Adrenal gland (tissue), 12 donors: ENCODE measurements around the gene SKIC2. TPM values are rescaled to one million over a fixed set of nuclear protein-coding genes. Genes with fewer than 3 reads are reported as not detected.

ENCODE experiments used
- DNase-seq, 7 donors: peaks; one replicate each; pipeline ENCODE4 v3.0.0-alpha.2; 2019 to 2020
- H3K27ac ChIP-seq, 5 donors: fragments of 200-600 bp; sonication (generic) in 4 of 5; 1 replicate in 3 of 5; 2 replicates in 2 of 5; pipeline versions ENCODE4 v1.5.1 to v1.8.0; 2016 to 2020; ENCODE audit warnings: mild to moderate bottlenecking in 1 of 5
- H3K27me3 ChIP-seq: fragments of 200-600 bp; 2 replicates; pipeline ENCODE4 v1.8.0; 2021
- H3K36me3 ChIP-seq, 2 donors: fragments of 200-600 bp; replicated peaks in 1 of 2; 1 replicate in 1 of 2; 2 replicates in 1 of 2; pipeline versions ENCODE4 v1.5.1 to v1.8.0; 2018 to 2022
- H3K4me1 ChIP-seq, 2 donors: fragments of 200-600 bp; replicated peaks in 1 of 2; 1 replicate in 1 of 2; 2 replicates in 1 of 2; pipeline versions ENCODE4 v1.5.1 to v1.8.0; 2018 to 2021
- H3K4me3 ChIP-seq, 4 donors: fragments of 200-600 bp; sonication (generic) in 3 of 4; one replicate each; pipeline ENCODE4 v1.5.1; 2016 to 2018
- H3K9me3 ChIP-seq, 3 donors: fragments of 200-600 bp; sonication (generic) in 1 of 3; replicated peaks in 1 of 3; 1 replicate in 2 of 3; 2 replicates in 1 of 3; pipeline versions ENCODE4 v1.5.1 to v1.8.0; 2016 to 2021
- POLR2A ChIP-seq, 2 donors: fragments of 450-650 bp; IDR thresholded peaks; one replicate each; pipeline ENCODE4 v1.6.1; 2017; ENCODE audit warnings: antibody characterized with exemption in 2 of 2, mild to moderate bottlenecking in 2 of 2, moderate library complexity in 1 of 2
- WGBS, 4 donors: extraction: QIAGEN DNeasy Blood & Tissue Kit in 2 of 4; methylation state at CpG; one replicate each; pipeline versions ENCODE4 v1.1.5 to v1.1.7; 2013 to 2017; 5-methylcytosine and 5-hydroxymethylcytosine counted together
- intact Hi-C, 2 donors: fragments of 100-400 bp; cut with DNase I; formaldehyde crosslinking; loops; one replicate each; pipeline versions ENCODE4 v1.14.1 to v1.15.0; 2022 to 2023
- polyA plus RNA-seq, 3 donors: library from polyadenylated mRNA; stranded (reverse); fragments of 200-250 nt in 2 of 3; fragments of 350-450 nt in 1 of 3; fragmentation: Illumina TruSeq in 1 of 3; extraction: RNeasy Lipid Tissue Mini Kit (QIAGEN cat#74804) in 1 of 3; gene quantifications; one replicate each; pipeline ENCODE4 v1.2.3, GENCODE V29; 2013 to 2014
- total RNA-seq, 9 donors: library from RNA; depleted of rRNA in 4 of 9; stranded (reverse); fragments of >200 nt in 4 of 9; fragments of 120-200 nt in 1 of 9; fragmentation: NEBNext Ultra II Directional in 1 of 9; extraction: Animal tissue kit (Norgen Biotek cat#: 25700) in 1 of 9; gene quantifications; one replicate each; pipeline versions ENCODE4 v1.1.0 to v1.2.4, GENCODE V29; 2013 to 2023
- TF ChIP-seq, protein P1 (sequence below), 6 experiments: fragments of 450-650 bp in 4 of 6; fragments of 200-600 bp in 2 of 6; sonication (generic) in 1 of 6; IDR thresholded peaks; 1 replicate in 5 of 6; 2 replicates in 1 of 6; pipeline versions ENCODE4 v1.5.1 to v1.8.0; 2016 to 2021; ENCODE audit warnings: antibody characterized with exemption in 6 of 6, mild to moderate bottlenecking in 2 of 6, moderate library complexity in 1 of 6
- donor health status: healthy with polysubstance abuse.
- donor health status: Bipolar disorder and iron deficiency.
- donor health status: DM: yes; HTN: yes; CAD: no.
- donor health status: DM: no; HTN: no; CAD: no.
- donor health status: DM: no; HTN: no; CAD: no.
- donor health status: DM: yes; HTN: yes; CAD: no.

Gene SKIC2
- total and polyA plus RNA-seq, 12 donors: 29.9 to 330 (median 90.7) TPM

GRCh38 chr6:31968326-31968725 lies 9.4 kb downstream of the SKIC2 start:
- no peaks in the 10 kb centered on the region for H3K9me3 ChIP-seq
- WGBS, 4 donors: 83 to 97% (median 90%) methylated on average over 6 to 11 of the region's 11 CpGs
- H3K4me3 ChIP-seq: no peak overlapping the region
- no peak overlapping the region for H3K27ac ChIP-seq
- peaks cover 0 to 70% of the 10 kb centered on the region in 2 donors for H3K36me3 ChIP-seq
- intact Hi-C loops: no loop called here
- no peak for DNase-seq
- TF ChIP-seq, protein P1, sequence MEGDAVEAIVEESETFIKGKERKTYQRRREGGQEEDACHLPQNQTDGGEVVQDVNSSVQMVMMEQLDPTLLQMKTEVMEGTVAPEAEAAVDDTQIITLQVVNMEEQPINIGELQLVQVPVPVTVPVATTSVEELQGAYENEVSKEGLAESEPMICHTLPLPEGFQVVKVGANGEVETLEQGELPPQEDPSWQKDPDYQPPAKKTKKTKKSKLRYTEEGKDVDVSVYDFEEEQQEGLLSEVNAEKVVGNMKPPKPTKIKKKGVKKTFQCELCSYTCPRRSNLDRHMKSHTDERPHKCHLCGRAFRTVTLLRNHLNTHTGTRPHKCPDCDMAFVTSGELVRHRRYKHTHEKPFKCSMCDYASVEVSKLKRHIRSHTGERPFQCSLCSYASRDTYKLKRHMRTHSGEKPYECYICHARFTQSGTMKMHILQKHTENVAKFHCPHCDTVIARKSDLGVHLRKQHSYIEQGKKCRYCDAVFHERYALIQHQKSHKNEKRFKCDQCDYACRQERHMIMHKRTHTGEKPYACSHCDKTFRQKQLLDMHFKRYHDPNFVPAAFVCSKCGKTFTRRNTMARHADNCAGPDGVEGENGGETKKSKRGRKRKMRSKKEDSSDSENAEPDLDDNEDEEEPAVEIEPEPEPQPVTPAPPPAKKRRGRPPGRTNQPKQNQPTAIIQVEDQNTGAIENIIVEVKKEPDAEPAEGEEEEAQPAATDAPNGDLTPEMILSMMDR (IDR thresholded peaks at IDR 0.05): no peak
- no peak for TF ChIP-seq POLR2A (IDR thresholded peaks at IDR 0.05)
- peaks cover 18 to 25% of the 10 kb centered on the region in 2 donors for H3K4me1 ChIP-seq
- H3K27me3 ChIP-seq: no peaks in the 10 kb centered on the region

DNA sequence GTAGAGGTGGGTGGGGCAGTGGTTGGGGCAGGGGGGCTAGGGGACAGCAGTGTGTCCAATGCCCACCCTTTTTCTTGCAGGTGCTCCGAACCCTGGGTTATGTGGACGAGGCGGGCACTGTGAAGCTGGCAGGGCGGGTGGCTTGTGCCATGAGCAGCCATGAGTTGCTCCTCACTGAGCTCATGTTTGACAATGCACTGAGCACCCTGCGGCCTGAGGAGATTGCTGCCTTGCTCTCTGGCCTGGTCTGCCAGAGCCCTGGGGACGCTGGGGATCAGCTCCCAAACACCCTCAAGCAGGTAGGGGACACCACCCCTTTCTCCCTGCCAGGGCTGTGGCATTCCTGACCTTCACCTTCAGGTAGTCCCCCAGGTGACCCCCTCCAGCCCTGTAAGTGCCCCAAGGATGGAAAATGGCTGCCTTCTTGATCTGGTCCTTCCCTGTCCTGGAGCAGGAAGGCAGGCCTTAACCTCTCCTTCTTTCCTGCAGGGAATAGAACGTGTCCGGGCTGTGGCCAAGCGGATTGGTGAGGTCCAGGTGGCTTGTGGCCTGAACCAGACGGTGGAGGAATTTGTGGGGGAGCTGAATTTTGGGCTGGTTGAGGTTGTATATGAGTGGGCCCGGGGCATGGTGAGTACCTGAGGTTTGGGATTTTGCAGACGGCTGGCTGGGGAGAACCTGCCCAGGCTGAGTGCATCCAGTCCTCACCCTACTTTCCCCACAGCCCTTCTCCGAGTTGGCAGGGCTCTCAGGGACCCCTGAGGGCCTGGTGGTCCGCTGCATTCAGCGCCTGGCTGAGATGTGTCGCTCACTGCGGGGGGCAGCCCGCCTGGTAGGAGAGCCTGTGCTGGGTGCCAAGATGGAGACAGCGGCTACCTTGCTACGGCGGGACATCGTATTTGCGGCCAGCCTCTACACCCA lies 10.1 kb downstream of the SKIC2 start:
- peak in 1 of 7 donors; percentile 37 for DNase-seq
- Histone ChIP-seq H3K4me3 (no peak overlapping the region), H3K27me3 (no peaks in the 10 kb centered on the region), H3K9me3 (no peaks in the 10 kb centered on the region), H3K4me1 (peaks cover 20 to 32% of the 10 kb centered on the region in 2 donors), H3K27ac (peak overlapping the region in 2 of 5 donors; percentile 99), H3K36me3 (peaks cover 0 to 63% of the 10 kb centered on the region in 2 donors)
- TF ChIP-seq POLR2A (IDR thresholded peaks at IDR 0.05): no peak
- TF ChIP-seq, protein P1 (IDR thresholded peaks at IDR 0.05): no peak
- 82 to 92% (median 89%) methylated on average over 14 to 23 of the region's 23 CpGs for WGBS, 4 donors
- intact Hi-C loops: no loop called here

- Histone ChIP-seq H3K27me3 (no peaks in the 10 kb centered on the region), H3K27ac (peak overlapping the region; percentile 95 to 99 (median 99)), H3K36me3 (peaks cover 0 to 54% of the 10 kb centered on the region in 2 donors), H3K4me1 (peaks cover 20 to 40% of the 10 kb centered on the region in 2 donors), H3K9me3 (no peaks in the 10 kb centered on the region), H3K4me3 (no peak overlapping the region)
- intact Hi-C loops: no loop called here
- TF ChIP-seq, protein P1 (IDR thresholded peaks at IDR 0.05): no peak
- TF ChIP-seq POLR2A (IDR thresholded peaks at IDR 0.05): no peak
- WGBS, 4 donors: 64 to 75% (median 71%) methylated on average over 17 of the region's 17 CpGs
- no peak for DNase-seq
These were observed 11.0 kb downstream of the SKIC2 start for GRCh38 chr6:31969712-31970603.
